GM19193 (cell line): Measurements from ENCODE around the gene VWA8.

Experiments used
- POLR2A ChIP-seq: IDR thresholded peaks from 4 replicates; pipeline ENCODE4 v1.6.1; 2011; ENCODE audit not compliant: insufficient read depth, insufficient read length; ENCODE audit errors: extremely low read depth

The VWA8 gene

DNA sequence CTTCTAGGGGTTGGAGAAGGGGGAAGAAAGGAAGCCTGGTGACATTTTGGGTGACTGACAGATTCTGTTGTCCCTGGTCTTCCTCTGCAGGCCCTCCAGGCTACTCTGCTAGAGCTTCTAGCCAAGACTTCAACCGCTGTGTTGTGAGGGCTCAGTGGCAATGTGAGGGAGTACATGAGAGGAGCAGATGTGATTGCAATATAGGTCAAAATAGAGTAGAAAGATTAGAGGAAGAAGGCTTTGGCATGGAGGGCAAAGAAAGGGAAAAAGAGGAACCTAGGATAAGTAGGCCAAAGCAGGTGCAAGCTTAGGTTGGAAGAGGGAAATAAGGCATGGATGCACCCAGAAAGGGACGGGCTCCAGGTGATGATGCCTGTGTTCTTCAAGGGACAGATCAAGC, 286.7 kb downstream of the VWA8 start:
- TF ChIP-seq POLR2A: no peak

DNA sequence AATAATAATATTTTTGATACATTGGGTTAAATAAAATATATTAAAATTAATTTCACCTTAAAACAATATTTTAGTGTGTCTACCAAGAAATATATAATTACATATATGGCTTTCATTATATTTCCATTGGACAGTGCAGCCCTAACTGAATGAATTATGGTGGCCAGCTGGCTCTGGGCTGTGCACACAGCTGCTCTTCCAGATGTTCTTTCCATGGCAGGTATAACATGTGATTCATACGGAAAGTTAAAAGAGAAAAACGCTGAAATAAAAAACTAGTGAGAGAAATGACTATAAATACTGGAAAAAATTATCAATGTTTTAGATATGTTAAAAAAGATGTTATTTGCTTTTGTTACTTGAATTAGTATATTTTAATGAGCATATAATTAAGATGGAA, 287.3 kb downstream of the VWA8 start:
- TF ChIP-seq POLR2A: no peak

DNA sequence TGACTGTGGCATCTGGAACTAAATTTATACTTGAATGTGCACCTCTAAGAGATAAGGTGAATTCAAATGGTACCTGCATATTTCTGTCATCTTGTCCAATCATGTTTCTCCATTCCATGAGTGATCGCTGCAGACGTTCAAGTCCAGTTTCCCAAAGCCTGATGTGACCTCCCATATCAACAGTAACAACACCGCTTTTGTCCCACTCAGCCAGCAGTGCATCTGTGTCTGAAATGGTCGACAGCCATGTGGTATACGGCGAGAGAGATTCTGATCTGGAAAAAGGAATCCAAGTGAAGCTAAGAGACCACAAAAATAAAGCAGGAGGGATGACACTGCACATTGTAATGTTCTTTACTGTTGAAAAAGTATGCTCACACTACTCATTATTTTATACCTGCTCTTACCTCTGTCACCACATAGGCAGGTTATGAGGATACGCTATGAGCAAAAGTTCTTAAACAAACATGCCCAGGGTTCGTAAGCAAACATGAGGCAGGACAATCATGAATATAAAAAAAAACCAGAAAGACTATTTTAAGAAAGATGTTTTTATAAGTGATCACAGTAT, 290.0 kb downstream of the VWA8 start:
- no peak for TF ChIP-seq POLR2A

DNA sequence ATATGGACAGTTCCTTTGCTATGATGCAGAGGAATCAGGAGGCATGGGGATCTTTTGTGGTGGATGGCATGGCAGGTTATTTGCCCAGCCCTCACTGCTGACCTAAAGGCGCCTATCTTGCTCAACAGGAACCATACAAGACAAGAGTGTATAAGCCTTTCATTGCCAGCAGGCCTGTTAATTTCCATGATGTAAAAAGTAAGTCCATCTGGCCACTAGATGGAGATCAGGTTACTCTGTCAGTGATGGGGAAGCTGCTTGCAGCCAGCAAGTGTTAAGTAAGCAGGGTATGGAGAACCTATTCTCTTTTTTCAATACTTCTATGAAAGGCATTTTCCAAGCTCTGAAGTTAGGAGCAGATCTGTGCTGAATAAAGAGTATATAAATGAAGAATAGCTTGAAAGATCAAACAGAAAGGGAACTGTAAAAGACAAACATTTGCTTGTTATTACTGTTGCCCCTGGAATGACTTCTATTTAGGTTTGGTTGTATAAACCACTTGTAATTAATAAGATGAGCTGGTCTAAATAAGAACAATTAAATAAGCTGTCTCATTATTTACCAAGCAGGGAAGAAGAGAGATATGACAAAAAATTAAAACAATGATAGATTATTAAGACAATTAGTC, 292.7 kb downstream of the VWA8 start:
- TF ChIP-seq POLR2A: no peak

DNA sequence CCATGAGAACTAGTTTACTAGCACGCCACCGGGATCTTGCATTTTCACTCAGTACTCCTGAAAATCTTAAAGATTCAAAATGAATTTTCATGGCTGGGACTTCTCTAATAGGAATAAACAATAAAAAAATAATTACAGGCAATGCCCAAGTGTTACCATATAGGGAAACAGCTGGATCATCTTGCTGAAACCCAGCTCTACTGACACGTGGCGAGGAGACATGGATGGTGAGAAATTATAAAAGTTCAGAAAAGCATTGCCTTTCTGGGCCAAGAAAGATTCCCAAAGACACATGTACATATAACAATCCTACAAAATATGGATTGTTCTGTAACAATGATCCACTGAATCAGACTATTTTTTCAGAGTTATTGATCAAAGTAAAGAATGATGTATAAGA, 294.3 kb downstream of the VWA8 start:
- no peak for TF ChIP-seq POLR2A

DNA sequence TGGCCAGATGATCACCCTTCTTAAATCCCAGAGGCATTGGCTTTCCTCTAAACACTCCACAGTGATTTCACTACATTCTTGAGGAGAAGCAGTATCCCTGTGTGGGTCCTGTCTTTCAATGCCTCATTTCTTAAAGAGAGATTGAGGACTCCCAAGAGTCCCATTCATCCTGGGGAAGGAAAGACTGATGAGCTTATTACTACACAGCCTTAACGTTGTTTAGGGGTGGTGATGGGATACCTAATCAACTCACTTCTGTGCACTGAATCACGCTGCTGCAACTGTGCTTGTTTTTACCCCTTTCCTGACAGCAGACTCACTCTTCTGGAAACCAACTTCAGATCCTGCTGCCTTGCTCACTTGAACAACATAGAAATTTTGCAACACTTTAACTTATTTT, 300.5 kb downstream of the VWA8 start:
- no peak for TF ChIP-seq POLR2A

DNA sequence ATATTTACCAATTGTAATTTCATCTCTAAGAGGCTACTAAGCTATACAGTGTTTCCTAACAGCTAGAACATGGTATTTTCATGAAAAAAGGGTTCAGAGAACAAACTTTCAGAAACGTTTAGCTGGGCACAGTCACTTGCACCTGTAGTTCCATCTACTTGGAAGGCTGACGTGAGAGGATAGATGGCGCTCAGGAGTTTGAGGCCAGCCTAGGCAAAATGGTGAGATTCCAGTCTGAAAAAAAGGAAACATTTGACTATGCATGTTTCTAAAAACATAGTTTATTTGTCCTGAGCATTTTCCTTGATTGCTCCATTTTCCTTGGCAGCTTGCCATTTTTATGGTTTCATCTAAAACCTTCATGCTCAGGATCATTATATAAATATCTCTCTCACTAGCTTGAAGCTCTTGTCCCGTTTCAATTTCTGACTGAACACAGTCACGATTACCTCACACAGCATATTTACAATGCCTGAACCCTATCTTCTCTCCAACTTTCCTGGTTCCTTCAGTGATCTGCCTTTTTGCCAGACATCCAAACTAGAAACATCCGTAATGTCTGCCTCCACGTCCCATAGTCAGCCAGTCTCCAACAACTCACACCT, 302.8 kb downstream of the VWA8 start:
- TF ChIP-seq POLR2A: no peak

DNA sequence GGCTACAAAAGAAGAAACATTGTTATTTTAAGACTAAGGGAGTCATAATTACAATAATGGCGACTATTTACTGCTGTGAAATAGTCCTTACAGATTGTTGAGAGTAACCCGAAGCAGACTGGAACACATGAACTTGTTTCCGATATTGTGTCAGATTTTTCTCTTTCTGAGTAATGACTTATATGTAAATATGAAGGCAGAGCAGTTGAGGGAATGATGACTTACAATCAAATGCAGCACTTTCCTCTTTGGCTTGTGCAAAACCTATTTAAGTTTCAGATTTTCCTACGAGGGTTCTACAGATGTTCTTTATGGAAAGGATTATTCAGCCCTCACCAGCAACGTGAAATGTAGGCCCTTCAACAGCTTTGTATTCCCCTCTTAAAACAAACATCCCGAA, 304.9 kb downstream of the VWA8 start:
- TF ChIP-seq POLR2A: no peak

DNA sequence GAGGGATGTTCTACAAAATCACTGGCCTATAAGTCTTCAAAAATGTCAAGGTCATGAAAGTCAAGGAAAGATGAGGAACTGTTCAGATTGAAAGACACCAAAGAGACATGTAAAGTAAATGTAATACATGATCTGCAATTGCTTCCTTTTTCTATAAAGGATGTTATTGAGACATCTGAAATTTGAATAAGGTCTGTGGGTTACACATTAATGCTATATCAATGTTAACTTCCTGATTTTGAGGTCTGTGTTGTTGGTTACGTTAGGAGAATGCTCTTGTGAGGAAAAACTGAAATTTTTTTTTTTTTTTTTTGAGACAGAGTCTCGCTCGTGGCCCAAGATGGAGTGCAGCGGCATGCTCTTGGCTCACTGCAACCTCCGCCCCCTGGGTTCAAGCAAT, 306.1 kb downstream of the VWA8 start:
- TF ChIP-seq POLR2A: no peak

DNA sequence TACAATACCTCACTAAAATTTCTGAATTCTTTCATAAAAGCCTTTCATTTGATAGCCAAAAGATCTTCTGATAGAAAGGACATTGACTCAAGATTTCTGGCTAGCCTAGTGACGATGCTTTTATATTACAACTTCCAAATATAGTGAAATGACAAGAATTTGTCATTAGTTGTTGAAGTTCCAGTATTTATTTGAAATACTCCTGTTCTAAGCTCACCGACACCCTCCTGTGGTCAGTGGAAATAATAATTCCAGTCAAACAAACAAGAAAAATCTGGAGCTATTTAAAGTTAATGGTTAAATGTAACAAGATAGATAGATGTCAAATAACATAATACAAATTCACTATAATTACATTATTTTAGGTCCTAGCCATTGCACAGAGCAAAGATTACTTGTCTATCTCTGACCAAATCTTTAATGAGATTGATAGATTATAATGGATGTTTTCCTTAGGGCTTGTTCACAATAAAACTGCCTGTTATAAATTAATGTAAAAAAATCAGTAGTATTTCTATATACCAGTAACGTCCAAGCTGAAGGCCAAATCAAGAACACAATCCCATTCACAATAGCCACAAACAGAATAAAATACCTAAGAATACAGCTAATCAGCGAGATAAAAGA, 308.1 kb downstream of the VWA8 start:
- no peak for TF ChIP-seq POLR2A

DNA sequence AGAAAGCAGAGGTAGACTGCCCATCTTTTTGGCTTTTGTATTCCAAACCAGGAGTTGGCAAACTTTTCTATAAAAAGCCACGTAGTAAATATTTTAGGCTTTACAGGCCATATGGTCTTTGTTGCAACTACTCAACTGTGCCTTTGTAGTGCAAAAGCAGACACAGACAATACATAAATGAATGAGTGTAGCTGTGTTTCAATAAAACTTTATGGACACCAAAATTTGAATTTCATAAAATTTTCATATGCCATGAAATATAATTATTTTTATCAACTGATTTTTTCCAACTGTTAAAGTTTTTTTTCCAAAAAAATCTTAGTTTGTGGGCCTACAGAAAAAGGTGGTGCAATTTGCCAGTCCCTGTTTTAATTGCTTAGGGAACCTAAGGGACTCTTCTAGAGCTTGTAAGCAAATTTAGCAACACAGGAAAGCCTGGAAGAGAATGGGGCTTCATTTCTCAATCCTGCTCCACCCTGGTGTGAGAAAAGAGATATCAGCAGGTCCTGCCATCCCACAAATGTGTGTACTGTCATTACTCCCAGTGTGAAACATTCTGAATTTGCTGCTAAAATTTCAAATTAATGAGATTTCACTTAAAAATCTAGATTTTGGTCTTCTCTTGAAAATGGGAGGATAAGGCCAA, 309.4 kb downstream of the VWA8 start:
- no peak for TF ChIP-seq POLR2A

DNA sequence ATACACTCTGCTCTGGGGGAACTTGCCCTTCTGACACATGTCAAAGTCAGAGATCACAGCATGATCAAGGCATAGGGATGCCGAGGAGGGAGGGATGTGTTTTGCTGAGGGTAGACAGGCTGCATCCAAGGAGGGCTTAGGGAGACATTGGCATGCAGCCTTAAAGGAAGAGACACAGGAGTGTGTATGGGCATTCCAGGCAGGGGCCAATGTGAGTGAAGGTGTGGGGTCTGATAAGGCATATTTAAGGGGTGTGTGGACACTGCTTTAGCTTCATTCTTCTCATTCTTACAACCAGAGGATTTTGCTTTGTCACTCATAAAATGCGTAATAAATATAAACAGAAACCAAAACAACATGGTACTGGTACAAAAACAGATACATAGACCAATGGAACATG, 310.2 kb downstream of the VWA8 start:
- no peak for TF ChIP-seq POLR2A

DNA sequence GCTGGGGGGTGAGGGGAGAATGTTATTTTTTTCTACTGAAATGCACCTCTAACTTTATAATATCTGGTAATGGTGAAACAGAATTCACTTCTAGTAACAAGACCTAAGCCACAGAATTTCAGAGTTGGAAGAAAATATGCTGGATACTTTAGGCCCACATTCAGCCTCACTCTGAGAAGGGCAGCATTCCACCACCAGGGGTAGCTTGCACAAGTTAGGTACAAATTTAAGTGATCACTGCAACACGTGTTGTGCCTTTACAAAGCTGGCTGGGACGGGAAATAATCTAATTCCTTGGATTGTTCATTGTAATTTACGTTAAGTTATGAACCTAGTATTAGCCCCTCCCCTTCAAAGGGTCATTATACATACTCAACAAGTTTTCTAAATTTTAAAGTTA, 311.2 kb downstream of the VWA8 start:
- no peak for TF ChIP-seq POLR2A

DNA sequence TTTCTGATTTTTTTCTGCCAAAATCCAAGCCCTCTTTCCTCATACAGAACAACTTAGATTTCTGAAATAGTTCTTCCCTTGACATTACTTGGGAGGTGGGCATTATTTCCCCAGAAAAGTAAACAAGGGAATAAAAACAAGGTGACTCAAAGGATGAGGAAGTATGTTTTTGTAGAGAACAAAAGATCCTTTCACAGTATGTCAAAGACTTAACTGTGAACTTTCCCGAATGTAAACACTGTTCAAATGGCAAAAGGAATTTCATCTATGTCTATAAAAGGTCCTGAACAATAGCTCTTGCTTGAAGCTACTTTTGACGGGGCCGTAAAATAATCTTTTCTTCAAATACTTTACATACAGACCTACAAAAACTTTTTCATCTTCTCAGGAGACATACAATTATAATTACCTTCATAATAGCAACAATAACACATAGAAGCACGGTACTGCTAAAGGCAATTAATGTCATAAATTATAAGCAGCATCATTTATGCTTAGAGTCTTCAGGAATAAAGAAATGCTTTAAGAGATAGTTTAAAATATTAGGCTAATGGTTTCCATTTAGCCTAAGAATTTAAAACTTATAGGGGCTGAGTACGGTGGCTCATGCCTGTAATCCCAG, 312.5 kb downstream of the VWA8 start:
- TF ChIP-seq POLR2A: no peak

DNA sequence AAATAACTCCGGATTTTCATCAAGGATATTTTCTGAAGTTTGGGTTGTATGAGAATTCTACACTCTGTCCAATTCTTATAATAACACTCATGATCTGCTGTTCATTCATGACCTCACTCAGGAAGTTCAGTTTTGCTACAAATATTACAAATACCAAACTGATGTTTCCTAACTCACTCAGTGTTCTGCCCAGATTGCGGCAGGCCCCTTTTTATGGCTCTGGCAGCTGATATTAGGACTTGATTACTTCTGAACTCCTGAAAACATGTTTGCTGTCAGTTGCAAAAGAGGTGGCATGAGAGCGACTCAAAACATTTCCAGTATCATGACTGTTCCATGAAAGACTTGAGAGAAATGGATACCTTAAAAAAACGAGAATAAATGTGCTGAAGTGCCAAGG, 315.6 kb downstream of the VWA8 start:
- no peak for TF ChIP-seq POLR2A
